CD14-positive monocyte (primary cell): ENCODE results near the gene NKIRAS2. TPM values are rescaled to one million over a fixed set of nuclear protein-coding genes. Genes with fewer than 3 reads are reported as not detected.

Experiments used
- DNase-seq, 3 donors: peaks; one replicate each; pipeline ENCODE4 v3.0.0-alpha.2; 2011 to 2022
- H2AFZ ChIP-seq: 2 replicates; pipeline ENCODE4 v1.6.0; 2012; ENCODE audit warnings: mild to moderate bottlenecking, low read depth, low read length, inconsistent platforms; ENCODE audit not compliant: insufficient read depth, poor library complexity, severe bottlenecking
- H3K27ac ChIP-seq, 2 donors: 1 replicate in 1 of 2; 2 replicates in 1 of 2; pipeline ENCODE4 v1.5.1; 2012 to 2013; ENCODE audit warnings: low read length in 2 of 2, control low read depth in 1 of 2, inconsistent platforms in 1 of 2, low read depth in 1 of 2, mild to moderate bottlenecking in 1 of 2
- H3K27me3 ChIP-seq, 2 donors: one replicate each; pipeline versions ENCODE4 v1.6.0 to v1.6.1; 2011 to 2013; ENCODE audit warnings: low read length in 2 of 2; ENCODE audit not compliant: control insufficient read depth in 2 of 2, insufficient read depth in 2 of 2
- H3K36me3 ChIP-seq, 2 donors: replicated peaks in 1 of 2; 1 replicate in 1 of 2; 2 replicates in 1 of 2; pipeline versions ENCODE4 v1.5.1 to v1.6.1; 2012 to 2013; ENCODE audit warnings: low read length in 2 of 2, control low read depth in 1 of 2, inconsistent platforms in 1 of 2, mild to moderate bottlenecking in 1 of 2; ENCODE audit not compliant: insufficient read depth in 2 of 2, control insufficient read depth in 1 of 2
- H3K4me1 ChIP-seq, 2 donors: 1 replicate in 1 of 2; 2 replicates in 1 of 2; pipeline versions ENCODE4 v1.5.1 to v1.6.1; 2012 to 2013; ENCODE audit warnings: low read length in 2 of 2, control low read depth in 1 of 2, inconsistent platforms in 1 of 2, mild to moderate bottlenecking in 1 of 2, moderate library complexity in 1 of 2; ENCODE audit not compliant: insufficient read depth in 2 of 2, control insufficient read depth in 1 of 2
- H3K4me2 ChIP-seq: replicated peaks from 2 replicates; pipeline ENCODE3; 2012; ENCODE audit warnings: low read length, moderate library complexity, mild to moderate bottlenecking; ENCODE audit not compliant: poor library complexity, severe bottlenecking; ENCODE audit errors: extremely low read depth
- H3K4me3 ChIP-seq, 3 experiments: fragments of 200-600 bp in 1 of 3; sonication (generic) in 1 of 3; replicated peaks in 1 of 3; 1 replicate in 2 of 3; 2 replicates in 1 of 3; pipeline ENCODE4 v1.5.1; 2011 to 2013; ENCODE audit warnings: low read length in 3 of 3, mild to moderate bottlenecking in 3 of 3, control low read depth in 2 of 3, low read depth in 2 of 3, inconsistent platforms in 1 of 3, moderate library complexity in 1 of 3
- H3K79me2 ChIP-seq: 2 replicates; pipeline ENCODE4 v1.6.0; 2012; ENCODE audit warnings: mild to moderate bottlenecking, control low read depth, inconsistent platforms, low read length, moderate library complexity; ENCODE audit not compliant: insufficient read depth
- H3K9ac ChIP-seq: 2 replicates; pipeline ENCODE4 v1.6.0; 2017; ENCODE audit warnings: low read length, mild to moderate bottlenecking; ENCODE audit not compliant: insufficient read depth, poor library complexity, severe bottlenecking
- H3K9me3 ChIP-seq, 2 donors: replicated peaks in 1 of 2; 1 replicate in 1 of 2; 2 replicates in 1 of 2; pipeline versions ENCODE4 v1.5.1 to v1.6.1; 2012 to 2013; ENCODE audit warnings: low read length in 2 of 2, control low read depth in 1 of 2; ENCODE audit not compliant: control insufficient read depth in 1 of 2, insufficient read depth in 1 of 2
- H4K20me1 ChIP-seq: 2 replicates; pipeline ENCODE4 v1.6.0; 2012; ENCODE audit warnings: mild to moderate bottlenecking, low read length, control low read depth, moderate library complexity; ENCODE audit not compliant: insufficient read depth
- H3K27ac Mint-ChIP-seq, 7 donors: one replicate each; pipeline ENCODE4 v1.8.0; 2020; ENCODE audit warnings: mild to moderate bottlenecking in 7 of 7, mixed read lengths in 7 of 7, moderate library complexity in 6 of 7, inconsistent platforms in 2 of 7
- H3K27me3 Mint-ChIP-seq, 3 donors: one replicate each; pipeline ENCODE4 v1.8.0; 2021 to 2022; ENCODE audit warnings: low read depth in 3 of 3, mild to moderate bottlenecking in 3 of 3, mixed read lengths in 3 of 3, moderate library complexity in 3 of 3, inconsistent platforms in 1 of 3
- H3K36me3 Mint-ChIP-seq, 2 donors: one replicate each; pipeline ENCODE4 v1.8.0; 2020; ENCODE audit warnings: mixed read lengths in 2 of 2, inconsistent platforms in 1 of 2, mild to moderate bottlenecking in 1 of 2
- H3K4me1 Mint-ChIP-seq: one replicate; pipeline ENCODE4 v1.8.0; 2020; ENCODE audit warnings: mild to moderate bottlenecking, mixed read lengths
- H3K4me3 Mint-ChIP-seq, 2 donors: one replicate each; pipeline ENCODE4 v1.8.0; 2020; ENCODE audit warnings: mild to moderate bottlenecking in 2 of 2, mixed read lengths in 2 of 2, moderate library complexity in 1 of 2
- H3K9me3 Mint-ChIP-seq, 7 donors: one replicate each; pipeline ENCODE4 v1.8.0; 2020 to 2022; ENCODE audit warnings: mixed read lengths in 7 of 7, mild to moderate bottlenecking in 6 of 7, moderate library complexity in 6 of 7, inconsistent platforms in 2 of 7
- CTCF ChIP-seq: fragments of 200-600 bp; IDR thresholded peaks from one replicate; pipeline ENCODE4 v1.8.0; 2022; ENCODE audit warnings: antibody characterized with exemption, mild to moderate bottlenecking
- WGBS: methylation state at CpG from one replicate; pipeline ENCODE4 v1.1.5; 2013; ENCODE audit warnings: missing lambda C conversion rate; ENCODE audit not compliant: insufficient coverage; 5-methylcytosine and 5-hydroxymethylcytosine counted together
- intact Hi-C, 2 donors: fragments of 100-400 bp; cut with micrococcal nuclease; formaldehyde crosslinking; loops; one replicate each; pipeline versions ENCODE4 v1.15.0 to v1.15.1; 2023
- polyA plus RNA-seq, 3 donors: library from polyadenylated mRNA; depleted of rRNA in 1 of 3; unstranded in 2 of 3; stranded (reverse) in 1 of 3; fragments of 300-500 nt in 2 of 3; fragments of >200 nt in 1 of 3; fragmentation: Illumina TruSeq in 2 of 3; gene quantifications; 1 replicate in 2 of 3; 2 replicates in 1 of 3; pipeline ENCODE4 v1.2.3, GENCODE V29; 2012 to 2021

NKIRAS2 gene
- polyA plus RNA-seq, 3 donors = 51.1 to 77.1 (median 69.9) TPM

DNA sequence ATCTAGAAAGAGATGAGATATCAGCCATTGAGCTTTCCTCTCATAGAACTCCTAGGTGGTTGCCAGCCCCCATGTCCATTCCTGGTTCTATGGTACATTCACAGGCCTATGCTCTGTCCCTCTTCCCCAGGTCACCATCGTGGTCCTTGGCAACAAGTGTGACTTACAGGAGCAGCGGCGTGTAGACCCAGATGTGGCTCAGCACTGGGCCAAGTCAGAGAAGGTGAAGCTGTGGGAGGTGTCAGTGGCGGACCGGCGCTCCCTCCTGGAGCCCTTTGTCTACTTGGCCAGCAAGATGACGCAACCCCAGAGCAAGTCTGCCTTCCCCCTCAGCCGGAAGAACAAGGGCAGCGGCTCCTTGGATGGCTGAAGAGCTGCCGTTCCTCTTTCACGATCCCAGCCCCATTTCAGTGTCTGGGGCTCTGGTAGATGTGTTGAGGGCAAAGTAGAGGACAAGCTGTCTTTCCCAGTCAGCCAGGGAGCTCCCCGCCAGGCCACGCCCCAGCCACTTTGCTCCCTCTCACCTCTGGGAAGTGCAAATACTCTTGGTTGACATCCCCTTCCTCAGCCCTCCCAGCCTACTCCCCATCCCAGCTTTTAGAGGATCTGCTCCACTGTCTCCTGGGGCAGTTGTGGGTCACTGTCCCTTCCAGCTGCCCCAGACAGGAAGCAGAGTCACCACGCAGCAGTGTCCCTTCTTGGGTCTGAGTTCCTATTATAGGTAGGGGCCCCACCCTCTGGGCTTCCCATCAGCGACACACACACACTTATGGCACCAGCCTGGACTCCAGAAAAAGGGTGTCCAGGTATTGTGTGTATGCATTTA lies 3.8 kb downstream of the NKIRAS2 start:
- Histone ChIP-seq H3K9me3 (no peaks in the 10 kb centered on the region), H3K27ac (peak overlapping the region; percentile 89 to 96), H3K4me3 (peak overlapping the region in 2 of 3 experiments; percentile 6 to 62), H3K4me1 (peaks cover 75 to 90% of the 10 kb centered on the region in 2 donors), H4K20me1 (no peaks in the 10 kb centered on the region), H3K79me2 (peaks cover 42% of the 10 kb centered on the region), H3K9ac (peak overlapping the region; percentile 63), H2AFZ (peak overlapping the region; percentile 63), H3K36me3 (peaks cover 12 to 21% of the 10 kb centered on the region in 2 donors), H3K4me2 (peak overlapping the region; percentile 50), H3K27me3 (no peaks in the 10 kb centered on the region)
- no peak for TF ChIP-seq CTCF
- intact Hi-C loops = loop anchor here in 1 of 2 donors (2.0 to 10.0 kb wide), 2 partner anchors 93 to 161 kb away; partner anchors contain the start of genes HCRT and KCNH4
- 14% methylated on average over 9 of the region's 15 CpGs for WGBS
- H3K36me3 Mint-ChIP-seq = peaks cover 27 to 36% of the 10 kb centered on the region in 2 donors
- peak overlapping the region; percentile 65 to 82 for H3K4me3 Mint-ChIP-seq
- peaks cover 0 to 4% (median 2%) of the 10 kb centered on the region in 3 donors for H3K27me3 Mint-ChIP-seq
- H3K4me1 Mint-ChIP-seq = peaks cover 79% of the 10 kb centered on the region
- peak; percentile 87 to 90 (median 89) for DNase-seq
- peaks cover 0 to 3% (median 0%) of the 10 kb centered on the region in 7 donors for H3K9me3 Mint-ChIP-seq
- peak overlapping the region; percentile 93 to 99 (median 98) for H3K27ac Mint-ChIP-seq

DNA sequence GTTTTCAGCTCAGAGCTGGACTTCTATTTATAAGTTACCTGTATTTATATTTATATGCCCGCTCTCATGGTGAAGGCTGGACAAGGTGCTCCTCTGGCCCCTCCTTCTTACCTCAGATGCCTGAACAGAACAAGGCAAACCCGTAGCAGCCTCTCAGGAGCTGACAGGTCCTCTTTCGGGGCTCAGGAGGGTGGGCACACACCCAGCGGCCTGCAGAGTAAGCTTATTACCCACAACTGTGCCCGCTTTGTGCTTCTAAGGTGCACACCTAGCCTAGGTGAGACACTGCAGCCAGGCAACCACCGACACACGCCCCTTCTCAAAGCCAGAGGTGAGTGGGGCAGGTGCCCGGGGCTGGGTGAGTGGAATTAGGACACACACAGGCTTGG lies 5.3 kb downstream of the NKIRAS2 start:
- DNase-seq = no peak
- Mint-ChIP-seq H3K4me3 (peak overlapping the region; percentile 15 to 58), H3K27me3 (peaks cover 0 to 4% (median 2%) of the 10 kb centered on the region in 3 donors), H3K27ac (peak overlapping the region; percentile 93 to 99 (median 98)), H3K36me3 (peaks cover 27 to 36% of the 10 kb centered on the region in 2 donors), H3K4me1 (peaks cover 75% of the 10 kb centered on the region), H3K9me3 (peaks cover 0 to 6% (median 0%) of the 10 kb centered on the region in 7 donors)
- peak; percentile 27 for TF ChIP-seq CTCF
- intact Hi-C loops = loop anchor here (2.0 to 10.0 kb wide), 5 partner anchors 37 to 160 kb away; partner anchors contain the start of genes HCRT (in 1 of the 2) and KCNH4 (in 1 of the 2)
- peaks cover 72 to 83% of the 10 kb centered on the region in 2 donors for H3K4me1 ChIP-seq
- peaks cover 12 to 21% of the 10 kb centered on the region in 2 donors for H3K36me3 ChIP-seq
- 64% methylated on average over 4 of the region's 8 CpGs for WGBS
- H3K27me3 ChIP-seq = no peaks in the 10 kb centered on the region
- H3K4me2 ChIP-seq = peak overlapping the region; percentile 50
- peak overlapping the region; percentile 44 for H2AFZ ChIP-seq
- H3K4me3 ChIP-seq = peak overlapping the region in 1 of 3 experiments; percentile 62
- peak overlapping the region; percentile 63 for H3K9ac ChIP-seq
- peaks cover 33% of the 10 kb centered on the region for H3K79me2 ChIP-seq
- no peaks in the 10 kb centered on the region for H3K9me3 ChIP-seq
- H4K20me1 ChIP-seq = no peaks in the 10 kb centered on the region
- peak overlapping the region; percentile 89 to 96 for H3K27ac ChIP-seq
